Activated B cell treated with CpG ODN at 0.5 μM for 24 hours (primary cell): ENCODE measurements around the gene PFKFB3. TPM values are rescaled to one million over a fixed set of nuclear protein-coding genes. Genes with fewer than 3 reads are reported as not detected.
"Not testable (repeated sequence)": the region's sequence is repeated elsewhere in the genome, so short reads cannot be mapped to it uniquely, and the experiment has no call there.

Experiments
- ATAC-seq: fragments of 200-7000 bp; cut with Tn5 transposase; one replicate; pipeline ENCODE4 v1.10.0; 2021; ENCODE audit warnings: low read depth, mild to moderate bottlenecking, moderate library complexity
- CTCF ChIA-PET: fragments of 350-600 bp; sonication (Branson Sonifier 250); formaldehyde crosslinking; loops from one replicate; lab custom pipeline; 2021; ENCODE audit warnings: antibody characterized with exemption; lab: Charles Lee
- POLR2A ChIA-PET: fragments of 350-600 bp; sonication (Branson Sonifier 250); formaldehyde crosslinking; loops from one replicate; lab custom pipeline; 2021; ENCODE audit warnings: antibody characterized with exemption; lab: Charles Lee
- DNase-seq: peaks from one replicate; pipeline ENCODE4 v3.0.0; 2022
- H3K27ac Mint-ChIP-seq: one replicate; pipeline ENCODE4 v1.8.0; 2020; ENCODE audit warnings: mixed read lengths
- H3K27me3 Mint-ChIP-seq: one replicate; pipeline ENCODE4 v1.8.0; 2021; ENCODE audit warnings: mixed read lengths
- H3K36me3 Mint-ChIP-seq: one replicate; pipeline ENCODE4 v1.8.0; 2021; ENCODE audit warnings: low read depth, mixed read lengths
- H3K4me1 Mint-ChIP-seq: one replicate; pipeline ENCODE4 v1.8.0; 2021; ENCODE audit warnings: mixed read lengths
- H3K4me3 Mint-ChIP-seq: one replicate; pipeline ENCODE4 v1.8.0; 2020; ENCODE audit warnings: mild to moderate bottlenecking, mixed read lengths
- H3K9me3 Mint-ChIP-seq: one replicate; pipeline ENCODE4 v1.8.0; 2020; ENCODE audit warnings: mixed read lengths
- CTCF ChIP-seq: fragments of 200-600 bp; IDR thresholded peaks from one replicate; pipeline ENCODE4 v1.8.0; 2022; ENCODE audit warnings: antibody characterized with exemption, mild to moderate bottlenecking
- intact Hi-C: fragments of 100-400 bp; cut with micrococcal nuclease; formaldehyde crosslinking; loops from one replicate; pipeline ENCODE4 v1.15.1; 2024
- total RNA-seq: library from RNA; stranded (reverse); gene quantifications from 2 replicates; pipeline ENCODE4 v1.2.3, GENCODE V29; 2022

Gene PFKFB3
- total RNA-seq, 1 donor from 2014 or later, result 105 TPM

DNA sequence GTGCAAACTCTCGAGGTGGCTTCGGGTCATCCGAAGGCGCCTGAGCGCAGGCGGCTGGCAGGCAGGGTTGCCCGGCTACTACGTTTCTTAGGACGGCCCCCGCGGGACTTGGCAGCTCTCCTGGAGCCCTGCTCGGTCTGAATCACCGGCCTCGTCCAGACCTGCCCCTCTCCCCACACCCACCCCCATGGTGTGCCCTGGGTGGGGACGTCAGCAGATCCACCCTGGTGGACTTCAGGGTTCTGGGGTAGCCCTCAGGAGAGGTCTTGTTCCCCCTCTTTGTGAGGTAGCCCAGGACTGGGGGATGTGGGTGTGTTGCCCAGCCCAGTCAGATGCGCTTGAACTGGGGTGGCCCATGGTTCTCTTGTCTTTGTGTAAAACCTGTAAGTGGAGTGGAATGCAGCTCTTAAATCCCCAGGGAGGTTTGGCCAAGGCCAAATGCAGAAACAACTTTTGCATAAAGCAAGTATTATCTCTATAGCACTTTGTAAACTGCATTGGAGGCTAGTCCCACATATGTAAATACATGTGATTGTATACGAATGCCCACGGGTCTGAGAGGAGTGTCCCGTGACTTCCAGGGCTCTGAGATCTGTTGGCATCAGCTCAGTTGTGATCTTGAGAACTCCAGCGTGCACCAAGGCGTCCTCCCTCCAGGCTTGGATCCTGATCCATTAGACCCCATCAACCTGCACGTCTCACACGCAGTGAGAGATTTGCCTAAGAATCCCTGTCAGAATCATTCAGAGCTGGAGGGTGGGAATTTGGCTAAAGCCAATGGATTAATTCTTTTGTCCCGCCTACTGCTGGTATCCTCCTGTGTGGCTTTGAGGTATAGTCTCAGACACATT, 1.8 kb downstream of the PFKFB3 start:
- Mint-ChIP-seq H3K36me3 (peaks cover 9% of the 10 kb centered on the region), H3K27ac (peak overlapping the region; percentile 37), H3K9me3 (no peaks in the 10 kb centered on the region), H3K4me3 (peak overlapping the region; percentile 97), H3K4me1 (peaks cover 38% of the 10 kb centered on the region), H3K27me3 (no peaks in the 10 kb centered on the region)
- CTCF ChIA-PET, result interaction anchor here (1.2 to 7.8 kb wide), 5 partner anchors 52 to 201 kb away, joined by 3 to 295 read pairs (median 4); no protein-coding TSS in a partner anchor
- ATAC-seq, result no peak
- no peak for TF ChIP-seq CTCF
- POLR2A ChIA-PET, result interaction anchor here (0.5 to 6.8 kb wide), 10 partner anchors 8 to 195 kb away, joined by 3 to 245 read pairs (median 6); no protein-coding TSS in a partner anchor
- no peak for DNase-seq
- intact Hi-C loops, result loop anchor here (5.0 kb wide), 1 partner anchor 117 kb away; the partner anchor contains the start of gene RBM17

GRCh38 chr10:6206486-6206885, 3.8 kb downstream of the PFKFB3 start:
- H3K4me3 Mint-ChIP-seq, H3K9me3 Mint-ChIP-seq, H3K36me3 Mint-ChIP-seq, H3K27ac Mint-ChIP-seq, DNase-seq, CTCF ChIA-PET, intact Hi-C loops, POLR2A ChIA-PET, H3K27me3 Mint-ChIP-seq, ATAC-seq: not testable (repeated sequence)
- H3K4me1 Mint-ChIP-seq, result peaks cover 34% of the 10 kb centered on the region

DNA sequence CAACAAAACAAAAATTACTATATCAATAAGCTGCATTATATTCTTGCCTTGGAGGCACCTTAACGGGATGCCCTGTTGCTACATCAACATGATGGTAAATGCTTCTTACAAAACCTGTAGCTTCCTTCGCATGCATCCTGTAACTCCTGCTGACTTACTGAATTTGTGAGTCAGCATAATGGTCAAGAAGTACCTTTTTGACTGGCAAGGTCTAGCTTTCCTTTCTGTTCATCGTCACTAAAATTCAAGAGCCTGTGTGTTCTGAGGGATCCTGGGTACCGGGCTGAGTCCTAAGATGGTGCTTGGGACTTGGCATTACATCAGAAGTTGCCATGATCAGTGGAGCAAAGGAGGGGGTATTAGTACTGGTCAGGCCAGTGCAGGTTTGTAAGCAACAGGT, 4.9 kb downstream of the PFKFB3 start:
- ATAC-seq (no peak), DNase-seq (no peak)
- Mint-ChIP-seq H3K4me1 (peaks cover 24% of the 10 kb centered on the region), H3K9me3 (no peaks in the 10 kb centered on the region), H3K27me3 (no peaks in the 10 kb centered on the region), H3K36me3 (peaks cover 11% of the 10 kb centered on the region), H3K4me3 (no peak overlapping the region), H3K27ac (no peak overlapping the region)
- ChIA-PET POLR2A (interaction anchor here (0.6 to 1.7 kb wide), 4 partner anchors 10 to 260 kb away, joined by 3 to 7 read pairs (median 4); no protein-coding TSS in a partner anchor), CTCF (interaction anchor here (0.9 to 1.4 kb wide), 2 partner anchors 194 to 202 kb away, joined by 3 to 6 read pairs; no protein-coding TSS in a partner anchor)
- no peak for TF ChIP-seq CTCF
- intact Hi-C loops, result no loop called here

GRCh38 chr10:6208799-6209235, 6.1 kb downstream of the PFKFB3 start:
- intact Hi-C loops, result no loop called here
- Mint-ChIP-seq H3K9me3 (no peaks in the 10 kb centered on the region), H3K4me3 (no peak overlapping the region), H3K4me1 (peaks cover 22% of the 10 kb centered on the region), H3K36me3 (peaks cover 13% of the 10 kb centered on the region), H3K27ac (no peak overlapping the region), H3K27me3 (no peaks in the 10 kb centered on the region)
- no peak for DNase-seq
- TF ChIP-seq CTCF, result no peak
- ATAC-seq, result no peak
- POLR2A ChIA-PET, result interaction anchor here (0.8 to 1.7 kb wide), 2 partner anchors 9 to 139 kb away, joined by 3 to 6 read pairs; no protein-coding TSS in a partner anchor
- CTCF ChIA-PET, result no interaction called here

- ChIA-PET CTCF (no interaction called here), POLR2A (no interaction called here)
- TF ChIP-seq CTCF, result no peak
- no peak for DNase-seq
- Mint-ChIP-seq H3K27ac (no peak overlapping the region), H3K4me1 (peaks cover 13% of the 10 kb centered on the region), H3K4me3 (no peak overlapping the region), H3K27me3 (no peaks in the 10 kb centered on the region), H3K9me3 (no peaks in the 10 kb centered on the region), H3K36me3 (peaks cover 28% of the 10 kb centered on the region)
- ATAC-seq, result no peak
- intact Hi-C loops, result no loop called here
Measured at GRCh38 chr10:6211341-6211670, 8.6 kb downstream of the PFKFB3 start.
